NCI-H510A (cell line): ENCODE measurements around the gene KCNJ5.

Experiments
- DNase-seq: peaks from one replicate; lab custom pipeline; 2025; lab: John Stamatoyannopoulos, UW

KCNJ5 gene

GRCh38 chr11:128957202-128957482 is 66.0 kb downstream of the KCNJ5 start:
- no peak for DNase-seq

GRCh38 chr11:128961645-128962044 is 70.5 kb downstream of the KCNJ5 start:
- no peak for DNase-seq

DNA sequence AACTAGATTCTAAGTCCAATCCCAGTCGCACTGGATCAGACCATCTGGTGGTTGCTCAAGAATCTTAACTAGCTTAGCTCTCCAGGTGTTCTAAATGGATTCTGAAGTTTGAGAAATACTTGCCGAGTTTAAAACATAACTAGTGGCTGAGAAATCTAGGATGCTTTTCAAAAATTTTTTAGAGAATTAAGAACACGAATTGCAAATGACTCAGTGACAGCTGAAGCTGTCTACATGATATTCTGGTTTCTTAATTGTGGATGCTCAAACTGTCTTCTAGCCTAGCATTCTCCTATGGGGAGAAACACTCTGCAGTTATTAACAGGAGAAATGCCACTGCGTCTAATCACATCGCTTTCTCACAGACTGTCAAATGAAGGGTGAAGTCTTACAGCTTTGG is 71.7 kb downstream of the KCNJ5 start:
- no peak for DNase-seq

GRCh38 chr11:128963744-128964325 is 72.7 kb downstream of the KCNJ5 start:
- no peak for DNase-seq

- DNase-seq, result peak; percentile 48
Measured at GRCh38 chr11:128964463-128964930, 73.3 kb downstream of the KCNJ5 start.

GRCh38 chr11:128965485-128965884 is 74.3 kb downstream of the KCNJ5 start:
- DNase-seq, result no peak

GRCh38 chr11:128967578-128967977 is 76.4 kb downstream of the KCNJ5 start:
- no peak for DNase-seq

GRCh38 chr11:128968916-128969315 is 77.8 kb downstream of the KCNJ5 start:
- no peak for DNase-seq
